ENCODE measurements around the gene LPP.

LPP gene

GRCh38 chr3:188282871-188283270, 128.9 kb downstream of the LPP start:
- no peak for DNase-seq

DNA sequence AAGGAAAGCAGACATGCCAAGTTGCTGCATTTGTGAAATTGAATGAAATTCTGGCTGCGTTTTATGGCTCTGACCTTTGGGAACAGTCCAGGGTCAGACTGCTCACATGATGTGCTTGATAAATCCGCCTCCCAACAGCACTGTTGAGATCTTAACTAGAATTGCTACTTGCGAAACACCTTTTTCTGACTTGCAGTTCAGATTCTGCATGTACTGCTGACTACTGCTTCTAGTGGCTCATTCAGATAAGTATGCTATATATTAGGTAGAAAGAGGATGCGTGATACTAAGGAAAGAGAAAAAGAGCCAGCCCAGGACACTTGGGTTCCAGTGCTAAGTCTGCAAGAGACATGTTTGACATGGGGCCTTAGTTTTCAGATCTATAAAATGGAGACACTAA, 129.4 kb downstream of the LPP start:
- no peak for DNase-seq

DNA sequence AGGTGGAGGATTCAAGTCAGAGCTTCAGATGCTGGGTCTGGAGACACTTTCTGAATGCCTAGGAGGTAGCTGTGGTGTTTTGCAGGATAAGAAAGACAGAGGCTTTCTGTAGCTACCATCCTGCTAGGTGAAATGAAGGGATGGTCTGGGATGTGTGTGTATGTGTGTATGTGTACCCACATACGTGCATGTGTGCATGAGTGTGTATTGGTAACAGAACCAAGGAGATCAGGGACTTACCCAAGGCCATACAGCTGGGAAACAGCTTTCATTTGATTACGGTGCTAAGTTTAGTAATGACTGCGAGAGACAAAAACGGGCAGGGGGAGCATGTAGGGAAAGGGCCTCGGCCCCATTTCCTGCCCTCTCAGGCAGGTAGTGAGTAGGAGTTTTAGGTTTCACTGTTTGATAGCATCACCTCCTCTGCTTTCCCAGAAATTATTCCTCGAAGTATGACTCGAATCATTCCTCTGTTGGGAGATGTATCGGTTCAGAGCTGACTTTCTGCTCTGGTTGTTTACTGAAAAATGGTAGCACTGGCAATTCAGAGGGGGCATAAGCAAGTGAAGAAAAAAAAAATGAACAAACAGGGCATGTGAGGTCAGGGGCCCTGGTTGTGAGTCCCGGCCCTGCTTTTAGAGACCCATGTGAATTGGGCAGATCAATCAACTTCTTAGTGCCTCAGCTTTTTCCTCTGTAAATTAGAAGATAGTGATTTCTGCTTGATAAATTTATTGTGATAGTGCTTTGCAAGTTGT, 130.7 kb downstream of the LPP start:
- no peak for DNase-seq

DNA sequence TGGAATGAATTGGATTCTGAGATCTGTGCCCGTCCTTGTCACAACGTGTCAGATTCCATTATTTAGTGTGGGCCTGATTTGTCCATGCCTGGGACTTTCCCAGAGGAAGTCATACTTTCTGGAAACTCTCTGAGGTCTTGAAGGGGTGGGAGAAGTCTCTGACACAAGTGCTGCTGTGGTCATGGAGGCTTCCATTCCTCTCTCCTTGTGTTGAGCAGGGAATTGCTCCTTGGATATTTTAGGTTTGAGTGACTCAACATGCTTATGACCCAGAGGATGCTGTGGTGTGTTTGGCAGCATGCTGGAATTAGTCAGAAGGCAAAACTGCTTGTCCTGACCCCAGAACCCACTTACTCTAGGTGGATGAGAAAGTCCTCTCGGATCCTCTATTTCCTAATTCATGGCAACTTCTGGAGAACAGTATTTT, 132.1 kb downstream of the LPP start:
- no peak for DNase-seq

- no peak for DNase-seq
These were observed 133.4 kb downstream of the LPP start for GRCh38 chr3:188287339-188287738.

GRCh38 chr3:188287762-188288505, 134.0 kb downstream of the LPP start:
- DNase-seq, result no peak

- DNase-seq, result no peak
These were observed 138.3 kb downstream of the LPP start for GRCh38 chr3:188292251-188292650.

DNA sequence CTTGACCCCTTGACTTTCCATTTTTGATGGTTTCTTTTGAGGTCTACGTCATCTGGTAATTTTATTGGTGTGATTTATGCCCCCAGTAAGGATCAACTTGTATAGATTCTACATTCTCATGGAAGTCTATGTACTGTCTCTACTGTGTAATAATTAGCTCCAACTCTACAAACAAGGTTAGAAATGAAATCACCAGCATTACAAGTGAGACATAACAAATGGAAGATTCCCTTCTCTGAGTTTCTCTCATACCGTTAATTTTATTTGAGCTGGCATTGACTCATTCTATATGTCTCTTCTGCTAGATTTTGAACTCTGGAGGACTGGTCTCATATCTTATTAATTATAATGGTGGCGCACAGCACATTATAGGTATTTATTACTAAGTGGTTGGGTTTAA, 138.9 kb downstream of the LPP start:
- DNase-seq, result no peak

- no peak for DNase-seq
These were observed 140.2 kb downstream of the LPP start for GRCh38 chr3:188294113-188294512.

- DNase-seq, result no peak
These were observed 141.0 kb downstream of the LPP start for GRCh38 chr3:188294823-188295487.

- DNase-seq, result no peak
These were observed 141.9 kb downstream of the LPP start for GRCh38 chr3:188295876-188296275.

- no peak for DNase-seq
These were observed 143.0 kb downstream of the LPP start for GRCh38 chr3:188296761-188297612.

GRCh38 chr3:188298585-188298984, 144.6 kb downstream of the LPP start:
- no peak for DNase-seq

GRCh38 chr3:188299068-188299467, 145.1 kb downstream of the LPP start:
- DNase-seq, result no peak

- DNase-seq, result no peak
These were observed 145.8 kb downstream of the LPP start for GRCh38 chr3:188299708-188300107.

- no peak for DNase-seq
These were observed 147.2 kb downstream of the LPP start for GRCh38 chr3:188301147-188301546.

DNA sequence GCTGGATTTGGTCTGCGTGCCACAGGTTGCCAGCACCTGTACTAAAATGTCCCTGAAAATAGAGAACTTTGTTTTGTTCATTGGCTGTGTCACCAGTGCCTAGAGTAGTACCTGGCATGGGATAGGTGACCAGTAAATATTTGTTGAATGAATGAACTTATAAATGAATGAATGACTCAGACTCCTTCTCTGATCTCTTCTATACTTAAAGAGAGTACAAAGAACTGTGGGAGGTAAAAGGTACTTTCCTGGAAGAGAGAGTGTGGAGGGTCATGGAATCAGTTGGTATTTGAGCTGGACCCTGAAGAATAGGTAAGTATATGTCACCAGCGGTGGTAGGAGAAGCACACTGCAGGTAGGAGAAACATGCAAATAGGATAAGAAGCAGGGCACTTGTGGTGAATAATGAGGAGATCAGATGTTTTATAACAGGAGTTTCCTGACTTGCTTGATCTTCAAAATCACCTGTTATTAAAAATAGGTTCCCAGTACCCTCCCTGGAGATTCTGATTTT, 149.4 kb downstream of the LPP start:
- DNase-seq, result no peak

DNA sequence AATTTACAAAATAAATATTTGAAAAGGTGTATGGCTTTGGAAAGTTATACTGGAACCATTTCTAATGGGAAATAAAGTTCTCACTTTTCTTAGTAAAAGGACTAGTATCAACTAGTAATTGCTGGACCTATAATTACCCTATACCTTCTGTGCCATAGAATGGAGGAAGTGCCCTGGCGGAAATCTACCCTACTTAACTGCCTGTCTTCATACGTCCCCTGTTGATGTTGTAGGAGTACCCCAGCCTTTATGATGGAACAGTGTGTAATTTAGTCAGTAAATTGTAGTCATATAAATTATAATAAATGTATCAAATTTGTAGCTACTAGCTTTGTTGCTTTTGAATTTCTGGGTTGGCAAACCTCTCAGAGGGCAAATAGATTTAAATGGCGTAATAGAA, 149.9 kb downstream of the LPP start:
- DNase-seq, result no peak

- DNase-seq, result no peak
These were observed 150.5 kb downstream of the LPP start for GRCh38 chr3:188304501-188304900.

DNA sequence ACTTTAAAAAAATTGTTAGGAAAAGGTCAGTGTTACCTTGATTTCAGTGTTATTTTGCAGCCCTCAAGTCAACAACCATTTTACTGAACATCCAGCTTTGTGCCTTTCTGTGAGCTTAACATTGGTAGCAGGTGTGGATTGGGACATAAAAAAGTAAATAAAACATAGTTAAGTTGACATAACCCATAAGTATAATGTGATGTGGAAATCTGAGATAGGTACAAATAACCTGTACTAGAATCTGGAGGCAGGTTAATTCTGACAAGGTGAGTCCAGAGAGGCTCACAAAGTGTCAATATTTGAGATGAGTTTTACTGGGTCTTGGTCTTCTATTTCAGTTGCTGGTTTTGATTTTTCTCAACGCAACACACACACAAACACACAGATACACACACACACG, 151.3 kb downstream of the LPP start:
- no peak for DNase-seq

DNA sequence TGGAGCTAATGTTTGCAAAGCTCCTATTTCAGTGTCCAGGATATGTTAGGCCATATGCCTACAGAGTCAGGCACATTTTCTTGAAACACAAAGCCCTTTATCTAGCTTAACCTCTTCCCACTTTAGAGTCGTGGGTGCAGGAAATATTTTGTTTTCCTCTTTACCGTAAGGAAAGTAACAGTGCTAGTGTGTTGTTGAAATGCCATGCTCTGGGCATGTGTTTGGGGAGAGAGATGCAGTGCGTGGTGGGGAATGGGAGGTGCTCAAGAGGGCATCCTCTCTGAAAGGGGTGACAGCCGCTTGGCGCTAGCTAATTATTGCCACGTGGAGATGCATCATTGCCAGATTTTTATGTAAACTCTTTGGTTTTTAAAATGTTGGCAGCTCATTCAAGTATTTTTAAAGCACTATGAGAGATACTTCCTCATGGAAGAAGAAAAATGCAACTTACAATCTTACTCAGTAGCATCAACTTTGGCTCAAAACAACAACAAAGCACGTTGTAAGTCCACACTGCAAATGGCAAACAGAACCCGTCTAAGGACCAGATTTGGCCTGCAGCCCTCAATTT, 152.6 kb downstream of the LPP start:
- no peak for DNase-seq
